ENCODE measurements around the gene KRT37.

The KRT37 gene

GRCh38 chr17:41417127-41417526 lies 7.3 kb downstream of the KRT37 start:
- no peak for TF ChIP-seq CTCF (conservative IDR thresholded peaks at IDR 0.05)
- H3K27ac ChIP-seq: no peak overlapping the region

GRCh38 chr17:41416479-41416878 lies 7.9 kb downstream of the KRT37 start:
- no peak overlapping the region for H3K27ac ChIP-seq
- no peak for TF ChIP-seq CTCF (conservative IDR thresholded peaks at IDR 0.05)

- no peak for TF ChIP-seq CTCF (conservative IDR thresholded peaks at IDR 0.05)
- H3K27ac ChIP-seq: no peak overlapping the region
Observed at GRCh38 chr17:41415833-41416335, 8.5 kb downstream of the KRT37 start.

- TF ChIP-seq CTCF (conservative IDR thresholded peaks at IDR 0.05): no peak
- H3K27ac ChIP-seq: no peak overlapping the region
Observed at GRCh38 chr17:41415411-41415810, 9.0 kb downstream of the KRT37 start.

GRCh38 chr17:41413982-41414381 lies 10.4 kb downstream of the KRT37 start:
- H3K27ac ChIP-seq: no peak overlapping the region
- no peak for TF ChIP-seq CTCF (conservative IDR thresholded peaks at IDR 0.05)

GRCh38 chr17:41413353-41413957 lies 10.9 kb downstream of the KRT37 start:
- no peak for TF ChIP-seq CTCF (conservative IDR thresholded peaks at IDR 0.05)
- H3K27ac ChIP-seq: no peak overlapping the region

- no peak for TF ChIP-seq CTCF (conservative IDR thresholded peaks at IDR 0.05)
- H3K27ac ChIP-seq: no peak overlapping the region
Observed at GRCh38 chr17:41411072-41411840, 13.1 kb downstream of the KRT37 start.

Measured in VCaP (cell line).